NCI-H1694 (cell line): Measurements from ENCODE around the gene MDM4.

Experiments
- DNase-seq: peaks from one replicate; lab custom pipeline; 2025; lab: John Stamatoyannopoulos, UW

Gene MDM4

GRCh38 chr1:204491655-204492054 is 24.6 kb upstream of the MDM4 start:
- DNase-seq = no peak

GRCh38 chr1:204493145-204493983 is 22.8 kb upstream of the MDM4 start:
- DNase-seq = no peak

- DNase-seq = no peak
These were observed 22.3 kb upstream of the MDM4 start for GRCh38 chr1:204493984-204494280.

- peak; percentile 42 for DNase-seq
These were observed 21.7 kb upstream of the MDM4 start, which contains the start of gene PIK3C2B for GRCh38 chr1:204494281-204495077. Gene PIK3C2B, minus strand, starts transcription at chr1:204494805. Its CDS starts 25,003 bp downstream, at chr1:204469802.

- no peak for DNase-seq
These were observed 21.0 kb upstream of the MDM4 start for GRCh38 chr1:204495078-204495753.

GRCh38 chr1:204495777-204496176 is 20.4 kb upstream of the MDM4 start:
- no peak for DNase-seq

GRCh38 chr1:204498981-204499380 is 17.2 kb upstream of the MDM4 start:
- DNase-seq = no peak

GRCh38 chr1:204499511-204500468 is 16.4 kb upstream of the MDM4 start:
- DNase-seq = no peak

GRCh38 chr1:204502241-204502640 is 14.0 kb upstream of the MDM4 start:
- DNase-seq = no peak

- DNase-seq = peak; percentile 81
These were observed 12.9 kb upstream of the MDM4 start for GRCh38 chr1:204503122-204503912.

GRCh38 chr1:204503913-204504519 is 12.2 kb upstream of the MDM4 start:
- DNase-seq = no peak

GRCh38 chr1:204505674-204506200 is 10.5 kb upstream of the MDM4 start:
- no peak for DNase-seq

GRCh38 chr1:204506201-204506968 is 9.8 kb upstream of the MDM4 start:
- DNase-seq = peak; percentile 97

GRCh38 chr1:204506969-204507316 is 9.3 kb upstream of the MDM4 start:
- peak; percentile 98 for DNase-seq

GRCh38 chr1:204507317-204508105 is 8.7 kb upstream of the MDM4 start:
- no peak for DNase-seq

- no peak for DNase-seq
These were observed 7.0 kb upstream of the MDM4 start for GRCh38 chr1:204509186-204509635.

GRCh38 chr1:204511366-204511765 is 4.8 kb upstream of the MDM4 start:
- DNase-seq = no peak

GRCh38 chr1:204513117-204513716 is 3.0 kb upstream of the MDM4 start:
- no peak for DNase-seq
